Right cardiac atrium (tissue), 5 donors: ENCODE data around the gene BCAR3. TPM values are rescaled to one million over a fixed set of nuclear protein-coding genes. Genes with fewer than 3 reads are reported as not detected.
A peak's percentile ranks its signal among the peaks of the same experiment; 100 is the strongest.

Experiments used
- ATAC-seq, 2 donors: fragments of 200-7000 bp; cut with Tn5 transposase; one replicate each; pipeline versions ENCODE4 v1.8.0 to v1.9.1; 2020; ENCODE audit warnings: moderate library complexity in 2 of 2, mild to moderate bottlenecking in 1 of 2
- DNase-seq, 3 donors: peaks; one replicate each; pipeline ENCODE4 v3.0.0-alpha.2; 2020
- H3K27ac ChIP-seq: one replicate; pipeline ENCODE4 v1.5.1; 2013; ENCODE audit warnings: mild to moderate bottlenecking, low read length, control low read depth, moderate library complexity
- H3K27me3 ChIP-seq: one replicate; pipeline ENCODE4 v1.6.1; 2013; ENCODE audit not compliant: control insufficient read depth, insufficient read depth
- H3K4me1 ChIP-seq: one replicate; pipeline ENCODE4 v1.6.1; 2013; ENCODE audit warnings: low read length; ENCODE audit not compliant: control insufficient read depth, insufficient read depth
- H3K4me3 ChIP-seq: one replicate; pipeline ENCODE4 v1.5.1; 2013; ENCODE audit warnings: low read length, control low read depth
- H3K9me3 ChIP-seq: one replicate; pipeline ENCODE4 v1.6.1; 2013; ENCODE audit warnings: low read length; ENCODE audit not compliant: control insufficient read depth
- WGBS: extraction: QIAGEN DNeasy Blood & Tissue Kit; methylation state at CpG from one replicate; pipeline ENCODE4 v1.1.7; 2013; 5-methylcytosine and 5-hydroxymethylcytosine counted together
- intact Hi-C, 4 donors: fragments of 100-400 bp; cut with DNase I; formaldehyde crosslinking; loops; one replicate each; pipeline versions ENCODE4 v1.11.0 to v1.14.0; 2022 to 2023
- polyA plus RNA-seq: library from polyadenylated mRNA; stranded (reverse); fragments of 200-250 nt; gene quantifications from one replicate; pipeline ENCODE4 v1.2.3, GENCODE V29; 2013
- total RNA-seq, 4 donors: library from RNA; stranded (reverse); fragmentation: NEBNext Ultra II Directional; extraction: Animal tissue kit (Norgen Biotek cat#: 25700); gene quantifications; one replicate each; pipeline ENCODE4 v1.2.1, GENCODE V29; 2021
- donor health status: healthy with polysubstance abuse.
- donor health status: DM: no; HTN: yes; CAD: no.
- donor health status: DM: no; HTN: no; CAD: no.
- donor health status: DM: no; HTN: yes; CAD: no; lungs with severe emphysema.
- donor health status: DM: yes; HTN: yes; CAD: no.

Gene BCAR3
- total and polyA plus RNA-seq, 5 donors: 10.1 to 17.4 (median 12.6) TPM

DNA sequence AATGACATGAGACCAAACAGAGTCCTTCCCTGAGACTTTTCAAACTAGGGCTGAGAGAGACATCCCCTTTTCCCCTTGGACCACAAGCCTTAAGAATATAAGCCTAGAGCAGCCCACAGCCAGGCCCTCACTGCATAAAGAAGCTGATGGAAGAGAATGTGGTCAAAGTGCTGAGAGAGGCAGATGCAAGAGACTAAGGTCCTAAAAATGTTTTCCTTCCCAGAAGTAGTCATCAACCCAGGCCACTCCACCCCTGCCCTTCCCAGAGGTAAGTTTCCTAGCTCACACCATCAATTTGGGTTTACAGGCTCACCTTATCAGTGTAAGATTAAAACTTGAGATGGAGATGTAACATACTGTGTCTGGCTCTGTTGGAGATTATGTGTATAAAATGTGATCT, 58.2 kb downstream of the BCAR3 start:
- no peak for ATAC-seq
- Histone ChIP-seq H3K27me3 (no peaks in the 10 kb centered on the region), H3K4me1 (peaks cover 20% of the 10 kb centered on the region), H3K9me3 (no peaks in the 10 kb centered on the region), H3K27ac (no peak overlapping the region), H3K4me3 (no peak overlapping the region)
- no peak for DNase-seq
- intact Hi-C loops: loop anchor here in 2 of 4 donors (10.0 kb wide), 2 partner anchors 179 to 221 kb away; partner anchors contain the start of gene FNBP1L (in 2 of the 2)

DNA sequence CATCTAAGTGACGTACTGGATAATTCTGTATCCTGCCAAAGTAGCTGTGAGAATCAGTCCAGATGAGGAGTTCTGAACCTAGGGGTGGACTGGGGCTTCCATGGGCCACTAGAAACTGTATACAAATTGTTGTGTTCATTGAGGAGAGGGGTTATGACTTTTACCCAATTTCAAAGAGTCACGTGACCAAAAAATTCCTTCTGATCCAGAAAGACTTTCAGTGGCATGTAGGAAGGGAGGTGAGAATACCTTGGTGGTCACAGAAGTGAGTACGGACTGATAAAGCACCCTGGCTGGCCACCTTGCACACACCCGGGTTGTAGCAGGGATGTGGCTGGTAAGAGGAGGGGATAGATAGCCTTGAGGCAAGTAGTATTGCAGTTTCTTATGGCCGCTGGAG, 60.4 kb downstream of the BCAR3 start:
- no peak for ATAC-seq

DNA sequence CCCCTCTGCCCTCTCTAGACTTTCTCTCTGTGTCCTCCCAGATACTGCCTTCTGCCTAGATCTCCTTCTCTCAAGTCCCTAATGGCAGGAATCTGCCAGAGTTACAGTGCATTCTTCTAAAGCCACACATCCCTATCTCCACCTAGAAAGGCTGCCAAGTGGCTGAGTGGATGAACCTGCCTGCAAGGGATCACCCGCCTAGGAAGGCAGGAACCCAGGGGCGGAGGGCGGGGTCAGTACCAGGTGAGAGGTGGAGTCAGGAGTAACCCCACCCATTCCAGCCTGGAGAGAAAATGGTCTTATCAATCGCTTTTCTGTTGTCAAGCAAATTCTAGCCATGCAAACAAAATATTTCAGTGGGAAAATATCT, 60.8 kb downstream of the BCAR3 start:
- H3K9me3 ChIP-seq: no peaks in the 10 kb centered on the region
- no peak overlapping the region for H3K27ac ChIP-seq
- DNase-seq: no peak
- ATAC-seq: no peak
- H3K4me1 ChIP-seq: peaks cover 34% of the 10 kb centered on the region
- H3K27me3 ChIP-seq: no peaks in the 10 kb centered on the region
- intact Hi-C loops: loop anchor here in 2 of 4 donors (10.0 kb wide), 2 partner anchors 176 to 224 kb away; partner anchors contain the start of gene FNBP1L (in 2 of the 2)
- H3K4me3 ChIP-seq: no peak overlapping the region
- 88% methylated on average over 4 of the region's 4 CpGs for WGBS

More for the DNA sequence above, 60.4 kb downstream of the BCAR3 start:
- WGBS: 95% methylated on average over 5 of the region's 5 CpGs
- DNase-seq: no peak
- H3K9me3 ChIP-seq: no peaks in the 10 kb centered on the region
- H3K27ac ChIP-seq: no peak overlapping the region
- intact Hi-C loops: loop anchor here in 2 of 4 donors (10.0 kb wide), 2 partner anchors 176 to 224 kb away; partner anchors contain the start of gene FNBP1L (in 2 of the 2)
- no peaks in the 10 kb centered on the region for H3K27me3 ChIP-seq
- peaks cover 35% of the 10 kb centered on the region for H3K4me1 ChIP-seq
- no peak overlapping the region for H3K4me3 ChIP-seq

DNA sequence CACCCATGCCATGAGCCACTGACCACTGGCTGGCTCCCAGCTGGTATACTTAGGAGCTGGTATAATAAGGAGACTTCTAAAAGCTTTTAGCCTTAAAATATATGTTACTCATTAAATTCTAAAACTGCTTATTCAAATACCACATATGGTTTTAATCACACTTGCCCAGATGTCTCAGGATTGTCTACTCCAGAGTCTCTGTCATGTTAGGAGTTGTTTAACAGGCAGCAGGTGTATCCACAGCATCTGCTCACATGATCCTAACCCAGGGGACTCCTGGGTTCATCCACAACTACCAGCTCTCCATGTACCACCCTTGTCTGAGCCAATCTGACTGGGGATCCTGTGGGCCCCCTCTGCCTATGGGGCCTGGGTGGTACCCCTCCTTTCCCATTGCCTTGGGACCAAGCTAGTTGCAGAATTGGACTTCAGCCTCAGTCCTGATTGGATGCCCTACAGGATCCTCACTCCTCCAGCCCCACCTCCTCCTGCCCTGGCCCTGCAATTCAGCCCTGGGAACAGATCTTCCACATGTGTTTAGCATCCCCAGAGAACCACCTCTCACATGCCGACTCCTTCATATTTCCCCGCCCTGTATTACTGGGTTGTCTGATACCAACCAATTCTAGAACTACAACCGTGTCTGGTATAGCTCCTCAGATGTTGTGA, 61.3 kb downstream of the BCAR3 start:
- no peak for DNase-seq
- intact Hi-C loops: loop anchor here in 2 of 4 donors (10.0 kb wide), 2 partner anchors 176 to 224 kb away; partner anchors contain the start of gene FNBP1L (in 2 of the 2)
- Histone ChIP-seq H3K27ac (no peak overlapping the region), H3K4me1 (peaks cover 31% of the 10 kb centered on the region), H3K4me3 (no peak overlapping the region), H3K9me3 (no peaks in the 10 kb centered on the region), H3K27me3 (no peaks in the 10 kb centered on the region)
- WGBS: 79% methylated on average over 3 of the region's 3 CpGs
- no peak for ATAC-seq

DNA sequence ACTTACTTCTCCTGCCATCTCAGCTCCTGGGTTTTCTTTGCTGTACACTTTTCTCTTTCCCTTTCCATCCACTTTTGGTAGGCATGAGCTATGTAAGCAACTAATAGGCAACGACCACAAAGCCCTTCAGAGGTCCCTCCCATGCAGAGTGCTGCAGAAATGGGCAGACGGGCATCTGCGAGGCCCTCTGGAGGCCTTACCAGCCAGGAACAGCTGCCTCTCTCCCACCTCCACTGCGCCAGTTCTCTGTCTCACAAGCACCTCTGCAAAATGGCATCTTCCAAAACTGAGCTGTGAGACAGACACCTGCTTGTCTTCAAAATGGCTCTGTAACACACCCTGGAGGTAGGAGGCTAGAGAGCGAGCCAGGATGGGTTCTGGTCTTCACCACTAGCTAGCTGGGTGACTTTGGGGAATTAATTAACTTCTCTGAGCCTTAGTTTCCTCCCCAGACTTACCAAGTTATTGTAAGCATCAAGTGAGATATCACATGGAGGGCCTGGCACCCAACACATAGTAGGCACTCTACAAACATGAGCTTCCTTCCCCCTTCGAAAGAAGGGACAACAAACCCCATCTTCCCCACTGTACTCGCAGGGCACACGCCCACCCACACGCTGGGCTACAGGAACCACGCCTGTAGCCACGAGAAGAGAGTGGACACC, 62.0 kb downstream of the BCAR3 start:
- no peak overlapping the region for H3K4me3 ChIP-seq
- no peaks in the 10 kb centered on the region for H3K9me3 ChIP-seq
- 90% methylated on average over 11 of the region's 11 CpGs for WGBS
- no peak overlapping the region for H3K27ac ChIP-seq
- no peak for DNase-seq
- peaks cover 32% of the 10 kb centered on the region for H3K4me1 ChIP-seq
- intact Hi-C loops: loop anchor here in 2 of 4 donors (10.0 kb wide), 2 partner anchors 175 to 225 kb away; partner anchors contain the start of gene FNBP1L (in 2 of the 2)
- H3K27me3 ChIP-seq: no peaks in the 10 kb centered on the region
- ATAC-seq: no peak

DNA sequence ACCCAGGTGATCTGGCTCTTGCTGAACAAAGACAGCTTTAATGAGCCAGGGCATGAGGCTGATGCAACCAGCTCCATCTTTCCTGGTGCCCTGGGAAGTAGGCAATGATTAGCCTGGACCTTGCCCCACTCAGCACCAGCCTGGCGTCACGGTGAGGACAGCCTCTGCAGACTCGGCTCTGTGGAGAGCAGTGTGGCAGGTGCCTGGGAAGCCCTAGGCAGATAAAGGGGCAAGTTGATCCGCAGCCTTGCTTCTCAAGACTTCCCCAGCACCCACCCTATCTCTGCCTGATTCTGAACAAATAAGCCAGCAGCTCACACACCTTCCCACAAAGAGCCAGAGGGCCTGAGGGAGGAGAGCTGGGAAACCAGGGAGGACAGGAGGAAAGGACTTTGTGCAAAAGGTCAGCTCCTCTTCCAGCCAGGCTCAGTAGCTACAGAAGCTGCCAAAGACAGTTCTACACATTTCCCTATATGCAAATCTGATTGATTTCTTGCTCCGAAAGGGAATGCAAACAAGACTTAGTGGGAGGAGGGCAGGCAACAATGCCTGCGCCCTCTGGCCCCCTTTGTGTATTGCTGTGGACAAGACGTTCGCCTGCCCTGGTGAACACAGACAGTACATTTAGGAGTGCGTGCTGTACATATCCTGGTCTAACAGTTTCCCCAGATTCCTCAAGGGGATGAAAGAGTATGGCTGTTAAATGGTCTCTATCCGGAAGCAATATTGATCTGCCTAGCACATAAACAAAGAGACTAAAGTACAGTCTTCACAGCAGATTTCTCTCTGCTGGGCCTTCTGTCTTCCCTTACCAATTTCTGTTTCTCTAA, 63.8 kb downstream of the BCAR3 start:
- 80% methylated on average over 10 of the region's 10 CpGs for WGBS
- intact Hi-C loops: no loop called here
- Histone ChIP-seq H3K9me3 (no peaks in the 10 kb centered on the region), H3K27me3 (no peaks in the 10 kb centered on the region), H3K4me3 (no peak overlapping the region), H3K4me1 (peaks cover 27% of the 10 kb centered on the region), H3K27ac (peak overlapping the region; percentile 66)
- ATAC-seq (no peak), DNase-seq (no peak)

DNA sequence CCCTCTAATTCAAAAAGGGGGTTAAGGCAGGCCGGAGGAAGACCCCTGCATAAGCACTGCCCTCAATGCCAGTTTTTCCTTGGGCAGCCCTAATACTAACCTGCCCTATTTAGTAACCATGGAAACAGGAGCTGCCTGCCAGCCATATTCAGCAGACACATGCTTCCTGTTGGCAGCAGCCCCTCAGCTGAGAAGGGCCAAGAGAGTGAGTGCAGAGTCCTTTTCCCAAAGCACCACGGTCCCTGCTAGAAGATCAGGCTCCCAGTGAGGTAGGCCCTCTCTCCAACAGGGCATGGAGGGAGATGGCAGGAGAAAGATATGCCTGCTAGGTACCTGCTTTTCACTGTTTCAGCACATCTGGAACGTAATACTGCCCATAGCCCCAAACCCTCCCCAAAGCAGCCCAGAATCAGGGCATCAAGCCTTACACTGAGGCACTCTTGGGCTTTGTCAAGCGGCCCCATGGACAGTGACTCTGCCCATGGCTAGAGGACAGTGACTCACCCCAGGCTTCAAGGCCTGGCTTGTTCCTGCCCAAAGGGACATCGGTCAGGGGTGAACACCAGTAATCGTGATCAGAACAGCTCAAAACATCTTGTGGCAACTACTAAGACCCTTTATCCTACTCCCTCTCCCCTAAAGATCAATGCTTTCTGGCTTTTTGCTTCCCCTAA, 64.5 kb downstream of the BCAR3 start:
- peak; percentile 68 to 86 (median 75) for DNase-seq
- Histone ChIP-seq H3K27me3 (no peaks in the 10 kb centered on the region), H3K4me1 (peaks cover 23% of the 10 kb centered on the region), H3K27ac (peak overlapping the region; percentile 66), H3K4me3 (no peak overlapping the region), H3K9me3 (no peaks in the 10 kb centered on the region)
- ATAC-seq: peak; percentile 53 to 70
- intact Hi-C loops: no loop called here
- 75% methylated on average over 6 of the region's 6 CpGs for WGBS

DNA sequence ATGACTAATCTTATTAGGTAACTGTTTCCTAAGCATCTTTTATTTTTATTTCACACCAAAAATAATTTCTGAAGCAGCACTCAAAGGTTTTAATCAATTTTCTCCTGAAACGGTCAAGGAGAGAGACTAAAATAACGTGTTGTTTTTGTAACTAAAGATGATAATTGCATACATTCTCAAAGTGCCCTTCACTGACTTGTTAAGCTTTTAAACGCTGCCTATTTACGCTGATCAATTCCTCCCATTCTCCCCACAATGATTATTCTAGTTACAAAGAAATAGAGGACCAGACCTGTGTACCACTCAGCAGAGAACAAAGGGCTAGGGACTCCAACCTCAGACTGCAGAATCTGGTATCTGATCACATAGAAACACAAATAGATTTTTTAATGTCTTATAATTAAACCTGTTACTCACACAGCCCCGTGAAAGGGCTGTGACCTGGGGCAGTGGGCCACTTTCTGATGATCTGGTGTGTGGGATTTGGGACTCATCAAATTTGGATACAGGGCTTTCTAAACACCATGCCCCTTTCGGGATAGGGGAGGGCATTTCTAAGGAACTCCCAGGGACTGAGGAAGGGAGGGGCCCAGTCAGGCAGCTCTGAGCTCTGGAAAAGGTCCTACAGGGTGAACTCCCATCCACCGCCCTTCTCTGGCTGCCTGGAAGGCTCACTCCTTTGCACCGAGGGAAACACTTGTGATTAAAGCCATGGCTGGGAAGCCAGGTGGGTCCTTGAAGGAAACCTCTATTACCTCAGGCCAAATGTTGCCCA, 65.2 kb downstream of the BCAR3 start:
- intact Hi-C loops: no loop called here
- peak overlapping the region; percentile 66 for H3K27ac ChIP-seq
- peak; percentile 69 to 92 for ATAC-seq
- H3K9me3 ChIP-seq: no peaks in the 10 kb centered on the region
- 65% methylated on average over 8 of the region's 8 CpGs for WGBS
- H3K27me3 ChIP-seq: no peaks in the 10 kb centered on the region
- DNase-seq: peak in 2 of 3 donors; percentile 69 to 72
- H3K4me1 ChIP-seq: peaks cover 23% of the 10 kb centered on the region
- no peak overlapping the region for H3K4me3 ChIP-seq

DNA sequence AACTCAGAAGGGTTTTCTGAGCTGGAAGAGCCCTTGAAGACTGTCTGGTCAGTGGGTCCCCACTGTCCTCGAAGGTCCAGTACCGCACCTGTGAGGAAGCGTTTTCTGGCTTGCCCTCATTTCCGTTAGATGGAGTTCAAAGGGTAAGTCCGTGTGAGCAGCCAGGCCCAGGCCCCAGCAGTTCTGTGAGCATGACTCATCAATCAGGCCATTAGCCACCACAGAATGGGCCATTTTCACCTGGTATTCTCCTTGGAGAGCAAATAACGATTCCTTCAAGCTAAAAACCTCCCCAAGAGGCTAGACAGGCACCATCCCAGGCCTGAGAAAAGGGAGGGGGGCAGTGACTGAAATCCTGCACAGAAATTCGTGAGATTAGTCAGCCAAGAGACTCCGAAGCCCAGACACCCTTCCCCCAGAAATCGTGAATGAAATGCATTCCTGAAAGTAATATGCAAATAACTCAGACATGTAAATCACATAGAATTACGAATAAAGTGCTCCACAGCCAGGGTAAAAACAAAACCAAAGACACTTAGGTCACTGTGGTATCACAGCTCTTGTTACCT, 66.0 kb downstream of the BCAR3 start:
- H3K9me3 ChIP-seq: no peaks in the 10 kb centered on the region
- 76% methylated on average over 10 of the region's 10 CpGs for WGBS
- no peaks in the 10 kb centered on the region for H3K27me3 ChIP-seq
- intact Hi-C loops: no loop called here
- peak overlapping the region; percentile 11 for H3K27ac ChIP-seq
- DNase-seq: no peak
- peaks cover 22% of the 10 kb centered on the region for H3K4me1 ChIP-seq
- no peak for ATAC-seq
- H3K4me3 ChIP-seq: no peak overlapping the region
